ENCODE measurements around the gene ALDH1L1.

DNA sequence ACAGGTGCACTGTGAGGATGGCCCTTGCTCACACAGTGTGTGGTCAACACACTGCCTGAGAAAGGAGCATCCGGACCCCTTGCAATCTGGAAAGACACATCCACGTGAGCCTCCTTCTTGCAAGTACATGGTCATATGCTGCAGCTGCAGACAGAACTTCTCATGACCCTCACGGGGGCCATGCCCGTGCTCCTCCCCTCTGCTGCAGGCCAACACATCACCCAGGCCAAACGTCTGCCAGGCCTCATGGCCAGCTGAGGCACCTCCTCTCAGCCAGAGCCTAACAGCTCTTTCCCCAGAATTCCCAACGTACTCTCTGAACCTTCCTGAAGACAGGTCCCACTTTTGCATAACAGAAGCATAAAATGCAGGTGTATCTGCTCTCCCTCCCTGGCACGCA, 121.7 kb downstream of the ALDH1L1 start:
- TF ChIP-seq, protein P1, sequence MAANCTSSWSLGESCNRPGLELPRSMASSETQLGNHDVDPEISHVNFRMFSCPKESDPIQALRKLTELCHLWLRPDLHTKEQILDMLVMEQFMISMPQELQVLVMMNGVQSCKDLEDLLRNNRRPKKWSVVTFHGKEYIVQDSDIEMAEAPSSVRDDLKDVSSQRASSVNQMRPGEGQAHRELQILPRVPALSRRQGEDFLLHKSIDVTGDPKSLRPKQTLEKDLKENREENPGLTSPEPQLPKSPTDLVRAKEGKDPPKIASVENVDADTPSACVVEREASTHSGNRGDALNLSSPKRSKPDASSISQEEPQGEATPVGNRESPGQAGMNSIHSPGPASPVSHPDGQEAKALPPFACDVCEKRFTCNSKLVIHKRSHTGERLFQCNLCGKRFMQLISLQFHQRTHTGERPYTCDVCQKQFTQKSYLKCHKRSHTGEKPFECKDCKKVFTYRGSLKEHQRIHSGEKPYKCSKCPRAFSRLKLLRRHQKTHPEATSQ (CRISPR knock-in tag; IDR thresholded peaks at IDR 0.05; ENCODE audit: borderline replicate concordance) = no peak
- TF ChIP-seq ZFX (CRISPR knock-in tag; IDR thresholded peaks at IDR 0.05; ENCODE audit: low read depth) (no peak), NFE2 (CRISPR knock-in tag; IDR thresholded peaks at IDR 0.05) (no peak), ZNF556 (CRISPR knock-in tag; IDR thresholded peaks at IDR 0.05; ENCODE audit: borderline replicate concordance) (no peak), POLR2AphosphoS5 (IDR thresholded peaks at IDR 0.05; ENCODE audit: low read depth, low read length) (no peak), RFXANK (CRISPR knock-in tag; IDR thresholded peaks at IDR 0.05) (no peak), ZNF33B (CRISPR knock-in tag; IDR thresholded peaks at IDR 0.05) (no peak), SIX1 (CRISPR knock-in tag; IDR thresholded peaks at IDR 0.05; ENCODE audit: borderline replicate concordance) (no peak), POLR2A (IDR thresholded peaks at IDR 0.05; ENCODE audit: insufficient read depth in 1 of 2, low read depth in 2 of 2, low read length in 2 of 2) (no peak), PAX8 (CRISPR knock-in tag; IDR thresholded peaks at IDR 0.05; ENCODE audit: borderline replicate concordance) (no peak)
- TF ChIP-seq, protein P2, sequence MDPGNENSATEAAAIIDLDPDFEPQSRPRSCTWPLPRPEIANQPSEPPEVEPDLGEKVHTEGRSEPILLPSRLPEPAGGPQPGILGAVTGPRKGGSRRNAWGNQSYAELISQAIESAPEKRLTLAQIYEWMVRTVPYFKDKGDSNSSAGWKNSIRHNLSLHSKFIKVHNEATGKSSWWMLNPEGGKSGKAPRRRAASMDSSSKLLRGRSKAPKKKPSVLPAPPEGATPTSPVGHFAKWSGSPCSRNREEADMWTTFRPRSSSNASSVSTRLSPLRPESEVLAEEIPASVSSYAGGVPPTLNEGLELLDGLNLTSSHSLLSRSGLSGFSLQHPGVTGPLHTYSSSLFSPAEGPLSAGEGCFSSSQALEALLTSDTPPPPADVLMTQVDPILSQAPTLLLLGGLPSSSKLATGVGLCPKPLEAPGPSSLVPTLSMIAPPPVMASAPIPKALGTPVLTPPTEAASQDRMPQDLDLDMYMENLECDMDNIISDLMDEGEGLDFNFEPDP (CRISPR knock-in tag; conservative IDR thresholded peaks at IDR 0.05) = no peak
- TF ChIP-seq, protein P3, sequence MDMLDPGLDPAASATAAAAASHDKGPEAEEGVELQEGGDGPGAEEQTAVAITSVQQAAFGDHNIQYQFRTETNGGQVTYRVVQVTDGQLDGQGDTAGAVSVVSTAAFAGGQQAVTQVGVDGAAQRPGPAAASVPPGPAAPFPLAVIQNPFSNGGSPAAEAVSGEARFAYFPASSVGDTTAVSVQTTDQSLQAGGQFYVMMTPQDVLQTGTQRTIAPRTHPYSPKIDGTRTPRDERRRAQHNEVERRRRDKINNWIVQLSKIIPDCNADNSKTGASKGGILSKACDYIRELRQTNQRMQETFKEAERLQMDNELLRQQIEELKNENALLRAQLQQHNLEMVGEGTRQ (IDR thresholded peaks at IDR 0.05; ENCODE audit: low read depth, low read length) = no peak
- TF ChIP-seq, protein P3 (CRISPR knock-in tag; IDR thresholded peaks at IDR 0.05; ENCODE audit: borderline replicate concordance) = no peak
- TF ChIP-seq, protein P4, sequence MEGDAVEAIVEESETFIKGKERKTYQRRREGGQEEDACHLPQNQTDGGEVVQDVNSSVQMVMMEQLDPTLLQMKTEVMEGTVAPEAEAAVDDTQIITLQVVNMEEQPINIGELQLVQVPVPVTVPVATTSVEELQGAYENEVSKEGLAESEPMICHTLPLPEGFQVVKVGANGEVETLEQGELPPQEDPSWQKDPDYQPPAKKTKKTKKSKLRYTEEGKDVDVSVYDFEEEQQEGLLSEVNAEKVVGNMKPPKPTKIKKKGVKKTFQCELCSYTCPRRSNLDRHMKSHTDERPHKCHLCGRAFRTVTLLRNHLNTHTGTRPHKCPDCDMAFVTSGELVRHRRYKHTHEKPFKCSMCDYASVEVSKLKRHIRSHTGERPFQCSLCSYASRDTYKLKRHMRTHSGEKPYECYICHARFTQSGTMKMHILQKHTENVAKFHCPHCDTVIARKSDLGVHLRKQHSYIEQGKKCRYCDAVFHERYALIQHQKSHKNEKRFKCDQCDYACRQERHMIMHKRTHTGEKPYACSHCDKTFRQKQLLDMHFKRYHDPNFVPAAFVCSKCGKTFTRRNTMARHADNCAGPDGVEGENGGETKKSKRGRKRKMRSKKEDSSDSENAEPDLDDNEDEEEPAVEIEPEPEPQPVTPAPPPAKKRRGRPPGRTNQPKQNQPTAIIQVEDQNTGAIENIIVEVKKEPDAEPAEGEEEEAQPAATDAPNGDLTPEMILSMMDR (CRISPR knock-in tag; IDR thresholded peaks at IDR 0.05) = no peak
- TF ChIP-seq, protein P5, sequence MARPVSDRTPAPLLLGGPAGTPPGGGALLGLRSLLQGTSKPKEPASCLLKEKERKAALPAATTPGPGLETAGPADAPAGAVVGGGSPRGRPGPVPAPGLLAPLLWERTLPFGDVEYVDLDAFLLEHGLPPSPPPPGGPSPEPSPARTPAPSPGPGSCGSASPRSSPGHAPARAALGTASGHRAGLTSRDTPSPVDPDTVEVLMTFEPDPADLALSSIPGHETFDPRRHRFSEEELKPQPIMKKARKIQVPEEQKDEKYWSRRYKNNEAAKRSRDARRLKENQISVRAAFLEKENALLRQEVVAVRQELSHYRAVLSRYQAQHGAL (CRISPR knock-in tag; IDR thresholded peaks at IDR 0.05; ENCODE audit: not compliant biosample characterization) = no peak

All from HepG2 (cell line).